ENCODE results near the gene GRIN2D. TPM values are rescaled to one million over a fixed set of nuclear protein-coding genes. Genes with fewer than 3 reads are reported as not detected.
"Not testable (repeated sequence)": the region's sequence is repeated elsewhere in the genome, so short reads cannot be mapped to it uniquely, and the experiment has no call there.

Gene GRIN2D
- total RNA-seq, 1 donor from 2014 or later = 0.16 TPM

GRCh38 chr19:48378194-48378570, 15.3 kb upstream of the GRIN2D start:
- no peaks in the 10 kb centered on the region for H3K4me1 Mint-ChIP-seq (ENCODE audit: low read depth)
- H3K36me3 Mint-ChIP-seq (ENCODE audit: low read depth) = peaks cover 12% of the 10 kb centered on the region
- no peak overlapping the region for H3K27ac Mint-ChIP-seq

GRCh38 chr19:48379058-48379457, 14.4 kb upstream of the GRIN2D start:
- Mint-ChIP-seq H3K4me1 (ENCODE audit: low read depth) (no peaks in the 10 kb centered on the region), H3K27me3 (ENCODE audit: insufficient read depth) (no peaks in the 10 kb centered on the region), H3K27ac (no peak overlapping the region), H3K9me3 (no peaks in the 10 kb centered on the region), H3K36me3 (ENCODE audit: low read depth) (peaks cover 17% of the 10 kb centered on the region), H3K4me3 (no peak overlapping the region)
- no peak for DNase-seq (ENCODE audit: low spot score)
- intact Hi-C loops (cut with micrococcal nuclease) = no loop called here

More at GRCh38 chr19:48378194-48378570, 15.3 kb upstream of the GRIN2D start:
- Mint-ChIP-seq H3K27me3 (ENCODE audit: insufficient read depth) (no peaks in the 10 kb centered on the region), H3K9me3 (no peaks in the 10 kb centered on the region), H3K4me3 (no peak overlapping the region)
- DNase-seq (ENCODE audit: low spot score) = no peak
- intact Hi-C loops (cut with micrococcal nuclease) = no loop called here

DNA sequence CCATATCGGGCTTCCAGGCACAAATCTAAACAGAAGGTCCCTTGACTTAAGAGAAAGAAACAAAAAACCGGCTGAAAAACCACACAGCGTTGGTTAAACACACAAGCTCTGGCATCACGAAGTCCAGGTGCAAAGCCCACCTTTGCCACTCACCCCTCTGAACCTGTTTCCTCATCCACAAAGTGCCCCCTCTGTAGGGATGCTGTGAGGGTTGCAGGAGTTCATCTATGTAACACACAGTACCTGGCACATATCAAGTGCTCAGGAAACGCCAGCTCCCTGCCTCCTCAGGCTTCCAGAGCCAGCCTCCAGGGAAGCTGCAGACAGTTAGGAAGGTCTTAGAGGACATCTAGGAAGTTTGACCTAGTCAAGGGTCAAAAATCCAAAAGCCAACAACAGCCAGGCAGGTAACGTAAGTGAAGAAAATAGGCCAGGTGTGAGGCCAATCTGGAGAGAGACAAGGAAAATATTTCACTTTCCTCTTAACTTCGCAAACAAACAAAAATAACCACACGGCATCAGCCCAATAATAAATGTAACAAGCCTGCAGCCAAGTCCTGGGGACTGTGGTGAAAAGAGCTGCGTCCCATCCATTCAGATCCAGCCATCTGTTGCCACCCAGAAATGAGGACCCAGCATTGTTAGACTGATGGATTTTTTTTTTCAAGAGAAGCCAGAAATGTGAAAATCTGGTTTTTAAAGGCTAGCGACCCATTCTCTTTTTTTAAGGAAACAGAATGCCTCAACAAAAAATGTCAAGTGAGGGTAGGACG, 12.1 kb upstream of the GRIN2D start:
- no peak overlapping the region for H3K4me3 Mint-ChIP-seq
- H3K36me3 Mint-ChIP-seq (ENCODE audit: low read depth) = peaks cover 25% of the 10 kb centered on the region
- no peak overlapping the region for H3K27ac Mint-ChIP-seq
- no peaks in the 10 kb centered on the region for H3K27me3 Mint-ChIP-seq (ENCODE audit: insufficient read depth)
- no peak for DNase-seq (ENCODE audit: low spot score)
- intact Hi-C loops (cut with micrococcal nuclease) = no loop called here
- H3K4me1 Mint-ChIP-seq (ENCODE audit: low read depth) = no peaks in the 10 kb centered on the region
- no peaks in the 10 kb centered on the region for H3K9me3 Mint-ChIP-seq

- Mint-ChIP-seq H3K27ac (no peak overlapping the region), H3K36me3 (ENCODE audit: low read depth) (peaks cover 25% of the 10 kb centered on the region), H3K4me3 (no peak overlapping the region), H3K4me1 (ENCODE audit: low read depth) (no peaks in the 10 kb centered on the region), H3K27me3 (ENCODE audit: insufficient read depth) (no peaks in the 10 kb centered on the region), H3K9me3 (no peaks in the 10 kb centered on the region)
- intact Hi-C loops (cut with micrococcal nuclease) = no loop called here
- no peak for DNase-seq (ENCODE audit: low spot score)
These were observed 11.2 kb upstream of the GRIN2D start for GRCh38 chr19:48382286-48382685.

DNA sequence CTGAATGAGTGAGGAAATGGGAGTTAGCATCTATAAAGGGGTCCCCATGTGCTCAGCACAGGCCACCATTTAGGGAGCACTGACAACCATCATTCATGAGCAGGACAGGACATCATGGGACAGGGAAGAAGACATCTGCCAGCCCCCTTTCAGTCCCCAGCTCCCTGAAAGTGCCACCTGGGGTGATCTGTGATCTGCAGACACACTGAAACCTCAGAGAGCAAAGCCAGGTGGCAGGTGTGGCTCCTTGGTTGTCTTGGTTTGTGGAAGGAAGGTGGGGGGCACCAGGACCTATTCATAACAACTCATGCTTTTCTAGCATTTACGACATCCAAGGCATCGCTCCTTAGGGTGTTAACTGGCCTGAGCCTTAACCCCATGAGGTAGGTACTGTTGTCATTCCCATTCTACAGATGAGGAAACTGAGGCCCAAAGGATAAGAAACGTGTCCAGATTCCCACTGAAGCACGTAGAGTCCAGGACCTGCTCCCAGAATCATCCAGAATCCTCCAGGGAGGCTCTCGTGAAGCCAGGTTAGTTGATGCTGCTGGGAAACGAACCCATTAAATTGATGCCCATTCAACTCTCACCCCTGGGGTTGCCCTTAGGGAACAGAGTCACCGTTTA, 7.9 kb upstream of the GRIN2D start:
- no peak for DNase-seq (ENCODE audit: low spot score)
- intact Hi-C loops (cut with micrococcal nuclease) = no loop called here
- Mint-ChIP-seq H3K4me3 (no peak overlapping the region), H3K27me3 (ENCODE audit: insufficient read depth) (no peaks in the 10 kb centered on the region), H3K27ac (no peak overlapping the region), H3K9me3 (no peaks in the 10 kb centered on the region), H3K4me1 (ENCODE audit: low read depth) (peaks cover 4% of the 10 kb centered on the region), H3K36me3 (ENCODE audit: low read depth) (peaks cover 34% of the 10 kb centered on the region)

DNA sequence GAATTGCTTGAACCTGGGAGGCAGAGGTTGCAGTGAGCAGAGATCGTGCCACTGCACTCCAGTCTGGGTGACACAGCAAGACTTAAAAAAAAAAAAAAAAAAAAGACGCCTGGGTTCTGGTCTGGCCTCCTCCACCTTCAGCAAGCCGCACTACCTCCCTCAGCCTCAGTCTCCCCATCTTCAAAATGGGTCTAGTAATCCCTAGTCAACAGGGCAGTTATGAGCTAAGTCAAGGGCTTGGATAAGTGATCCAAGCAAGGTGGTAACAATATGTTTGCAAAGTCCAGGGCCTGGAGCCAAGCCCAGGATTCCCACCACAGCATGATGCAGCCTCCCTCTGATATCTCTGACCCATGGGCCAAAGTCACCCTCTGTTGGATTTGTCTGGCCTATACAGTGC, 6.5 kb upstream of the GRIN2D start:
- H3K36me3 Mint-ChIP-seq (ENCODE audit: low read depth) = peaks cover 30% of the 10 kb centered on the region
- H3K9me3 Mint-ChIP-seq = no peaks in the 10 kb centered on the region
- no peak overlapping the region for H3K4me3 Mint-ChIP-seq
- DNase-seq (ENCODE audit: low spot score) = no peak
- peaks cover 4% of the 10 kb centered on the region for H3K27me3 Mint-ChIP-seq (ENCODE audit: insufficient read depth)
- H3K4me1 Mint-ChIP-seq (ENCODE audit: low read depth) = peaks cover 8% of the 10 kb centered on the region
- H3K27ac Mint-ChIP-seq = no peak overlapping the region
- intact Hi-C loops (cut with micrococcal nuclease) = no loop called here

DNA sequence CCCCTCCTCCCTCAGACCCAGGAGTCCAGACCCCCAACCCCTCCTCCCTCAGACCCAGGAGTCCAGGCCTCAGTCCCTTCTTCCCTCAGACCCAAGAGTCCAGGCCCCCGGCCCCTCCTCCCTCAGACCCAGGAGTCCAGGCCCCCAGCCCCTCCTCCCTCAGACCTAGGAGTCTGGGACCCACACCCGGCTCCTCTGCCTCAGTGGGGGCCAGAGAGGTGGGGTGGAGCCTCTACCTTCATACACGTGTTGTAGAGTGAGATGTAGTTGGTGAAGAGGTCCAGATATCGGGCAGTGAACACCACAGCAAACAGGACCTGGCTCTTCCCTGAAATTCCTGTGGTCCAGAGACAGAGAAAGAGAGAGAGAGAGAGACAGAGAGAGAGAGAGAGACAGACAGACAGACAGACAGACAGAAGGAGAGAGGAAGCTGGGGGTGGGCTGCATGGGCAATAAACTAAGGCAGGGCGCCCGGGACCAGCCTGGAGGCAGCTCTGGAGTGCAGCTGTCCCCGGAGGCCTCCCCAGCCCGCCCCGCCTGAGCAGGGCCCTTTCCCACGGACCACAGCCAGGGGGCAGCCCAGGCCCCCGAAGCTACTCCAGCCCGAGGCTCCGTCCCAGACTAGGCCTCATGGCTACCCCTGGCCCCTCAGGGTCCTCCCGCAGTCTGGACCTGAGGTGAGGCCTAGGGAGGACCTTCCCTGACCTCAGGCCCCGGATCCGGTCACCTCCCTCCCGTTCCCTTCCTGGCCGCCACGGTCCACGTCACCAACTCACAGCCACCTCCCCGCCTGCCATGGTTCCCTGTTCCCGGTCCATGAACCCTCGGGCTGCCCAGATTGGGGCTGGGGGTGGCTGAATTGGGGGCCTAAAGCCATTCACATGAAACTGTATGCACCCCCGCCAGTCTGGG, 3.0 kb upstream of the GRIN2D start:
- Mint-ChIP-seq H3K36me3 (ENCODE audit: low read depth) (peaks cover 8% of the 10 kb centered on the region), H3K4me1 (ENCODE audit: low read depth) (peaks cover 13% of the 10 kb centered on the region), H3K27me3 (ENCODE audit: insufficient read depth) (peaks cover 27% of the 10 kb centered on the region), H3K4me3 (peak overlapping the region; percentile 98), H3K27ac (peak overlapping the region; percentile 98), H3K9me3 (no peaks in the 10 kb centered on the region)
- DNase-seq (ENCODE audit: low spot score) = peak; percentile 51
- intact Hi-C loops (cut with micrococcal nuclease) = loop anchor here (1.0 to 2.0 kb wide), 6 partner anchors 9 to 198 kb away; partner anchors contain the start of genes GRWD1 and SYNGR4

DNA sequence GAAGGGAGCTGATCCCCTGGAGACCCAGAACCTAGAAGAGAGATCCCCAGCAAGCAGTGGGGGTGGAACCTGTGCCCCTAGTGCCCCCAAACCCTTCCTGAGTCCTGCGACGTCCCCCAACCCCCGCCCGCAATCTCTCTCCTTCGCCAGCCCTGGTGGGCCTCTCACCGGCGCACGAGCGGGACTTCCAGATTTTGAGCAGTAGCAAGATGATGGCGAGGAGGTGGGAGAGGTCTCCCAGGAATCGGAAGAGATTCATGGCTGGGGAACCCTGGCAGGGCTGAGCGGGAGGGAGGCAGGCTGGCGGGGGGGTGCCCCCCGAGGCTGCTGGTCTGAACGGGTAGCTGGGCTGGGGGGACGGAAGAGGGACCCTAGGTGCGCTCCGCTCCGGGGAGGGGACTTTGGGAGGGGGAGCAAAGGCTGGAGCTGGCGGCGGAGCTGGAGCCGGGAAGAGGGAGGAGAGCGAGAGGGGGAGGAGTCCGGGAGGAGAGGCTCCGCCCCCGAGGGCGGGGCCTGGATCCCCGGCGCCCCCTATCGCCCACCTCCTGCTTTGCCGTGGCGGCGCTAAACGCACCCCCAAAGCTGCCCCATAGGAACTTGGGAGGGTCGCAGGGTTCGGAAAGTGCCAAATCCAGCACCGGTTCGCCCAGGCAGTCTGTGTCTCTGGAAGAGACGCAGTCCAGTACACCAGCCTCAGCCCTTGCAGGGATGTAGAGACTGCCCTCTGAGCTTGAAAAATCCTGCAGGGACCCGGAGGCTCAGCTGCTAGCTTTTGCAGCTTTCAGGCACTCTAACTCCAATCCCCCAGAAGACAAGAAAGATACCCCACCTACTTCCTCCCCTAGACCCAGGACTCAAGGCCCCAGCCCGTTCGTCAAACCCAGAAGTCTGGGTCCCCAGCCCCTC, 2.1 kb upstream of the GRIN2D start, which contains the start of gene KDELR1:
KDELR1 (minus strand) TSS at position 452 of the 906 bp plus-strand sequence; CDS start at position 259, 193 bp downstream.
- intact Hi-C loops (cut with micrococcal nuclease) = loop anchor here (1.0 to 2.0 kb wide), 6 partner anchors 8 to 197 kb away; partner anchors contain the start of genes GRWD1 and SYNGR4
- Mint-ChIP-seq H3K4me1 (ENCODE audit: low read depth) (peaks cover 13% of the 10 kb centered on the region), H3K27me3 (ENCODE audit: insufficient read depth) (peaks cover 36% of the 10 kb centered on the region), H3K9me3 (no peaks in the 10 kb centered on the region), H3K27ac (peak within 1 kb of the TSS; percentile 98), H3K36me3 (ENCODE audit: low read depth) (peaks cover 8% of the 10 kb centered on the region), H3K4me3 (peak within 1 kb of the TSS; percentile 98)
- peak; percentile 69 for DNase-seq (ENCODE audit: low spot score)

DNA sequence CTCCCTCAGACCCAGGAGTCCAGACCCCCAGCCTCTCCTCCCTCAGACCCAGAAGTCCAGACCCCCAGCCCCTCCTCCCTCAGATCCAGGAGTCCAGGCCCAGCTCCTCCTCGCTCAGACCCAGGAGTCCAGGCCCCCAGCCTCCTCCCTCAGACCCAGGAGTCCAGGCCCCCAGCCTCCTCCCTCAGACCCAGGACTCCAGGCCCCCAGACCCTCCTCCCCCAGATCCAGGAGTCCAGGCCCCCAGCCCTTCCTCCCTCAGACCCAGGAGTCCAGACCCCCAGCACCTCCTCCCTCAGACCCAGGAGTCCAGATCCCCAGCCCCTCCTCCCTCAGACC, 1.5 kb upstream of the GRIN2D start:
- Mint-ChIP-seq H3K27me3 (ENCODE audit: insufficient read depth) (peaks cover 38% of the 10 kb centered on the region), H3K4me1 (ENCODE audit: low read depth) (peaks cover 13% of the 10 kb centered on the region), H3K4me3 (peak overlapping the region; percentile 98)
- H3K36me3 Mint-ChIP-seq (ENCODE audit: low read depth); intact Hi-C loops (cut with micrococcal nuclease); DNase-seq (ENCODE audit: low spot score); H3K9me3 Mint-ChIP-seq; H3K27ac Mint-ChIP-seq: not testable (repeated sequence)

DNA sequence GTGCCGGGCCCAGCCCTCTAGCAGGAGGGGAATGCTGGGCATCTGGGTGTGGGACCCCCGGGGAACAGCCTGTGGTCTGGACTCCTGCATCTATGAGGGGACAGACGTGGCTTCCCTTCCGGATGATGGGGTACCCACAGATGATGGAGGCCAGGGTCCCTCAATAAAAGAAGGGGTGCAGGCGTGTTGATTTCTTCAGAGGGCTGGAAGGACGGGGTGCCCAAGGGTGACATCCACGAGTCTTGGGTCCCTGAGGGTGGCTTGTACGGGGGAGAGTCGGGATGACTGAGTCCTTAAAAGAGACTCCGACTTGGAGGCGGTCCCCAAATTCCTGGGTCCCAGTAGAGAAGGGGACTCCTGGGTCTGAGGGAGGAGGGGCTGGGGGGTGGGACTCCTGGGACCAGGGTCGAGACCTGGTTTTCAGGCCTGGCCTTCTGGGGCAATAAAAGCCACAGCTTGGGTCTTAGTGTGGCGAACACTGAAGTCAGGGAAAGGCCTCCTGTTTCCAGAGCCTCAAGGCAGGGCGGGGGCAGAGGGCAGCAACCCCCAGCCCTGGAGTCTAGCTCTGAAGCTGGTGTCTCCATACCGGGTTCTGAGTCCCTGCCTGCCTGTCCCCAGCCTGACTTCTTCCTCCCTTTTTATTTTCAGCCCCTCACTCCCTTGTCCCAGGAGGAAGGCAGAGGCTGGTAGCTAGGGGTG, 459 bp upstream of the GRIN2D start:
- intact Hi-C loops (cut with micrococcal nuclease) = no loop called here
- H3K9me3 Mint-ChIP-seq = no peaks in the 10 kb centered on the region
- H3K36me3 Mint-ChIP-seq (ENCODE audit: low read depth) = peaks cover 14% of the 10 kb centered on the region
- peaks cover 47% of the 10 kb centered on the region for H3K27me3 Mint-ChIP-seq (ENCODE audit: insufficient read depth)
- H3K4me1 Mint-ChIP-seq (ENCODE audit: low read depth) = peaks cover 23% of the 10 kb centered on the region
- H3K4me3 Mint-ChIP-seq = peak overlapping the region; percentile 77
- DNase-seq (ENCODE audit: low spot score) = no peak
- no peak overlapping the region for H3K27ac Mint-ChIP-seq

DNA sequence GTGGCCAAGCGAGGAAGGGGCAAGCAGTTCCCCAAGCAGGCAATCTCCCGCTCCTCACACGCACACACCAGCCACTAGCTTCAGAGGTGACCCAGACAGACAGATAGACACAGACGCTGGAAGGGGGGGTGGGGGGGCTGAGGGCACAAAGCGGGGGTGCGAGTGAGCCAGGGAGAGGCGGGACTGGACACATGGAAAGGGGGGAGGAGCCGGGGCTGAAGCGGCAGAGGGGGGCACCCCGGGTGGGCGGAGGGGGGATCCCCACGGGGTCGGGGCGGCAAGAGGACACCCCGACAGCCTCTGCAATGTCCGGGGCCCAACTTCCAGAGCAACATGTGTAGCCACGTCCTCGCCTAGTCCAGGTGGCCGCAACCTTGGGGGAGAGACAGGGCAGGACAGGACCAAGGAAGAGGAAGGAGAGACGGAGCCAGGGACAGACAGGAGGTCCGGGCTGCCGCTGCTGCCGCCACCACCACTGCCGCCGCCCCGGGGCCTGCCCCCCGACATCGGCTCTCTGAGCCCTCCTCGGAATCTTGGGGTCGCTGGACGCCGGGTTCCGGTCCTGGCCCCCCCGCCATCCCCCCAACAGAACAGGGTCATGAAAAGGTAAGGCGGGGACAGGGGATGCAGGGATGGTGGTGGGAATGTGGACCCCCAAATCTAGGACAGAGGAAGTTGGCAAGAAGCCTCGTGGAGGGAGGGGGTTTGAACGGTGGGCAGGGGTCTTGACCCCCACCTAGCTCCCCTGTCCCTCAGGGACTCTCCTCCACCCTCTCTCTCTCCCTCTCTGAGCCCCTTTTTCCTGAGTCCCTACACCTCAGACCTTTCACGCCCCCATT, 1.1 kb downstream of the GRIN2D start:
- H3K36me3 Mint-ChIP-seq (ENCODE audit: low read depth) = peaks cover 9% of the 10 kb centered on the region
- H3K27ac Mint-ChIP-seq = no peak overlapping the region
- H3K9me3 Mint-ChIP-seq = no peaks in the 10 kb centered on the region
- DNase-seq (ENCODE audit: low spot score) = no peak
- intact Hi-C loops (cut with micrococcal nuclease) = loop anchor here (5.0 kb wide), 1 partner anchor 118 kb away; the partner anchor contains the start of gene LMTK3
- no peak overlapping the region for H3K4me3 Mint-ChIP-seq
- H3K4me1 Mint-ChIP-seq (ENCODE audit: low read depth) = peaks cover 34% of the 10 kb centered on the region
- H3K27me3 Mint-ChIP-seq (ENCODE audit: insufficient read depth) = peaks cover 51% of the 10 kb centered on the region

All from activated T-helper 1 cell treated with anti-CD3 and anti-CD28 coated beads, Interleukin-12 subunit alpha, Interleukin-12 subunit beta, Interleukin-2, Interleukin-4 antibody, amounts not matched to agents 30 ng/mL and 10 ng/mL and 1 ng/mL, durations not matched to agents 14 hours and 24 hours and 36 hours (primary cell).